Activated CD8-positive, alpha-beta memory T cell treated with anti-CD3 and anti-CD28 coated beads for 1 hour (primary cell): ENCODE results near the gene OR4D1.

ENCODE experiments used
- DNase-seq, 2 donors: peaks; one replicate each; pipeline ENCODE4 v3.0.0-alpha.2; 2020; ENCODE audit warnings: low read depth in 1 of 2; ENCODE audit errors: extremely low read depth in 1 of 2

Gene OR4D1

GRCh38 chr17:58192612-58193011 is 44.4 kb downstream of the OR4D1 start, which contains the start of gene EPX:
EPX (plus strand) TSS chr17:58192726; CDS start chr17:58192847, 121 bp downstream.
- no peak for DNase-seq

- DNase-seq: no peak
Measured at GRCh38 chr17:58193641-58194255, 45.6 kb downstream of the OR4D1 start.

- DNase-seq: no peak
Measured at GRCh38 chr17:58195518-58196123, 47.4 kb downstream of the OR4D1 start.

GRCh38 chr17:58196610-58197009 is 48.4 kb downstream of the OR4D1 start:
- DNase-seq: no peak

GRCh38 chr17:58200024-58200633 is 51.9 kb downstream of the OR4D1 start:
- DNase-seq: peak; percentile 4 to 37

GRCh38 chr17:58202859-58203258 is 54.7 kb downstream of the OR4D1 start:
- DNase-seq: no peak

GRCh38 chr17:58204796-58205195 is 56.6 kb downstream of the OR4D1 start:
- no peak for DNase-seq

GRCh38 chr17:58205936-58206335 is 57.8 kb downstream of the OR4D1 start:
- no peak for DNase-seq

- DNase-seq: no peak
Measured at GRCh38 chr17:58207451-58207850, 59.3 kb downstream of the OR4D1 start.

- DNase-seq: no peak
Measured at GRCh38 chr17:58208344-58208743, 60.2 kb downstream of the OR4D1 start.
